Stimulated activated naive B cell treated with anti-CD40 and anti-IgM and Interleukin-4, amounts not matched to agents 10 μg/mL and 1 μg/mL and 100 μg/mL, for 72 hours (primary cell): ENCODE data around the gene NOX4.

Source experiments
- ATAC-seq, 2 donors: fragments of 150-1000 bp; cut with Tn5 transposase; replicated peaks; 2 replicates each; pipeline ENCODE4 v1.10.0; 2021; ENCODE audit warnings: moderate library complexity in 1 of 2
- DNase-seq: peaks from one replicate; pipeline ENCODE4 v3.0.0; 2021
- H3K27ac Mint-ChIP-seq: one replicate; pipeline ENCODE4 v1.8.0; 2022; ENCODE audit warnings: mild to moderate bottlenecking, mixed read lengths
- H3K27me3 Mint-ChIP-seq, 2 donors: one replicate each; pipeline ENCODE4 v1.8.0; 2022; ENCODE audit warnings: mixed read lengths in 2 of 2
- H3K36me3 Mint-ChIP-seq, 2 donors: one replicate each; pipeline ENCODE4 v1.8.0; 2022; ENCODE audit warnings: mixed read lengths in 2 of 2, mild to moderate bottlenecking in 1 of 2
- H3K4me1 Mint-ChIP-seq, 2 donors: one replicate each; pipeline ENCODE4 v1.8.0; 2022; ENCODE audit warnings: mixed read lengths in 2 of 2, mild to moderate bottlenecking in 1 of 2
- H3K4me3 Mint-ChIP-seq, 2 donors: one replicate each; pipeline ENCODE4 v1.8.0; 2022; ENCODE audit warnings: mild to moderate bottlenecking in 2 of 2, mixed read lengths in 2 of 2, moderate library complexity in 1 of 2
- H3K9me3 Mint-ChIP-seq, 2 donors: one replicate each; pipeline ENCODE4 v1.8.0; 2022; ENCODE audit warnings: mixed read lengths in 2 of 2, mild to moderate bottlenecking in 1 of 2

Gene NOX4

DNA sequence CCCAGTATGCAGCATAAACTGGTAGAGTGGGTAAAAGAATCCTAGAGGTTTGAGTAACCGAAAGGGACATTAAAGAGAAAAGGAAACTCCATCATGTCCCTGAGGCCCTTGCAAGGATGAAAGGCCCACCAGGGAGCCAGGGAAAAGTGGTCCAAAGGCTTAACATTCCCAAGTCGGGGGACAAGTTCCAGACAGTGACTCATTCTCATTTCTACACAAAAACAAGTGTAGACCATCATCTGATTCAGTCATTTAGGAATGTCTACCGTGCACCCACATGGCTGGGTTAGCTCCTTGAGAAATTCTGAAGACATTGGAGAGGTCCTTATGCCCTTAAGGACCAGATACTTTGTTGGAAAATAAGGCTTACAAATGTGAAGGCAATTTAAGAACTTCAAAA lies 4.8 kb upstream of the NOX4 start:
- Mint-ChIP-seq H3K4me1 (no peaks in the 10 kb centered on the region), H3K36me3 (no peaks in the 10 kb centered on the region), H3K9me3 (no peaks in the 10 kb centered on the region), H3K4me3 (no peak overlapping the region), H3K27me3 (peaks cover 7 to 8% of the 10 kb centered on the region in 2 donors), H3K27ac (no peak overlapping the region)
- DNase-seq, result no peak
- ATAC-seq, result no peak

DNA sequence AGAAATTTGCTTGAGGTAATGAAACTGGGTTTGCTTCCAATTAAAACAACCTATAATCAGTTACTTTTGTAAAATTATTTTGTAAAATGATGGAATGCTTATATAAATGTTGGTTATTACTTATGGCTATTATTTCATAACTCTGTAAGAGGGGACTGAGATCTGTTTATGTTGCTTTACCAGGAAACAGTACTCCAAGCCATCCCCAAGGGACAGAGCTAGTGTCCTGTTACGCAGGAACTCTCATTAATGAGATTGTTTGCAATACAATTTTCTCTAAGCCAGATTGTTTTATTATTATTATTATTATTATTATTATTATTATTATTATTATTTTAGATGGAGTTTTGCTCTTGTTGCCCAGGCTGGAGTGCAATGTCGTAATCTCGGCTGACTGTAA lies 2.3 kb upstream of the NOX4 start:
- H3K27me3 Mint-ChIP-seq, result peaks cover 13 to 21% of the 10 kb centered on the region in 2 donors
- H3K4me3 Mint-ChIP-seq, result no peak overlapping the region
- no peaks in the 10 kb centered on the region for H3K9me3 Mint-ChIP-seq
- no peak for DNase-seq
- no peaks in the 10 kb centered on the region for H3K36me3 Mint-ChIP-seq
- no peaks in the 10 kb centered on the region for H3K4me1 Mint-ChIP-seq
- ATAC-seq, result no peak
- no peak overlapping the region for H3K27ac Mint-ChIP-seq

DNA sequence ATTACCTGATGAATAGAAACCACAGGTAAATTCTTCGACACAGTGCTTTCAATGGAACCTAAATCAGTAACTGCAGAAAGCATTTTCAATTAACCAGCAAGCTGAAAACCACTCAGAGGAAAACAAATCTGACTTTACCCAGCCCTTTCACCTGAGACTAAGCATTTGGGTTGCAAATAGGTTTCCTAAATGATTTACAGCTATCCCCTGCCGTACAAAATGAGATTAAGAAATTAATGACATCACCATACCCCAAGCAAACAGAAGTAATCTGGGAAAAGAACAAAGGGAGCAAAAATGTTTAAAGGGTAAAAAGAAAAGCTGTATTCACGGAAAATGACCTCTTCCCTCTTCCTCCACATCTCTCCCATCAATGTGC lies 584 bp downstream of the NOX4 start:
- DNase-seq (no peak), ATAC-seq (no peak)
- H3K4me3 Mint-ChIP-seq, result no peak overlapping the region
- H3K4me1 Mint-ChIP-seq, result no peaks in the 10 kb centered on the region
- no peaks in the 10 kb centered on the region for H3K36me3 Mint-ChIP-seq
- peaks cover 13 to 21% of the 10 kb centered on the region in 2 donors for H3K27me3 Mint-ChIP-seq
- H3K27ac Mint-ChIP-seq, result no peak overlapping the region
- no peaks in the 10 kb centered on the region for H3K9me3 Mint-ChIP-seq

DNA sequence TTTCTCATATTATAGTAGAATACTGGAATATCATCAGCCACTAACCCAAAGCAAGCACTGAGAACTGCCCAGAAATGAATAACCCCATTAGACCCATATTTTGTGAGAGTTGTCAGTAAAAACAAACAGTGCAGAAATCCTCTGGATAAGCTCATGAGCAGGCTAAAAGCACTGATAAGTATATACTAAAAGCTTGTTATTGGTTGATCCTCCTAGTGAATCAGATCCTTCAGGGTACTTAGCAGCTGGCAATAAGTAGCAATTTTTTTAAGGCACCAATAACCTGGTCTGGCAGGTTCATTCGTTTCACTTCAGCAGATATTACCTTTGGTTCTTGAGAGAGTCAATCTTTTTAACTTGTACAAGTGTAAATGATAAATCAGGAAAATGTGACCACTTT lies 1.2 kb downstream of the NOX4 start:
- H3K9me3 Mint-ChIP-seq, result no peaks in the 10 kb centered on the region
- DNase-seq (no peak), ATAC-seq (no peak)
- no peak overlapping the region for H3K4me3 Mint-ChIP-seq
- H3K4me1 Mint-ChIP-seq, result no peaks in the 10 kb centered on the region
- no peaks in the 10 kb centered on the region for H3K36me3 Mint-ChIP-seq
- H3K27me3 Mint-ChIP-seq, result peaks cover 13 to 21% of the 10 kb centered on the region in 2 donors
- H3K27ac Mint-ChIP-seq, result no peak overlapping the region

DNA sequence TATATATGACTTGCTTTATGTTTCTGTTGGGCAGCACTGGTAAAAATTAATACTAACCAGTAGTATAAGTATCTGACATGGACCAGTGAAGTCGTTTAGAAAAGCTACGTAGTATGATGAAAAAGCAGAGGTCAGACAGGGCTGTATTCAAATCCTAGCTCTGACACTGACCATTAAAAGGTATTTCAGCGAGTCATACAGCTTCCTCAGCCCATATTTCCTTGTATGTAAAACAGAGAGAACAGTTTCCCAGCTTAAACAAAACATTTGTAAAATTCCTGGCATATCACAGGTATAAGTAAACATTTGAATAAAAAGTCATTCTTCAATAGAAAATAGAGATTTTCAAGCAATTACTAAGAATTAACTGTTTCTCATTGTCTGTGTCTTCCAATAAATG lies 4.2 kb downstream of the NOX4 start:
- DNase-seq, result no peak
- Mint-ChIP-seq H3K9me3 (no peaks in the 10 kb centered on the region), H3K36me3 (no peaks in the 10 kb centered on the region), H3K27me3 (peaks cover 12 to 21% of the 10 kb centered on the region in 2 donors), H3K27ac (no peak overlapping the region), H3K4me1 (no peaks in the 10 kb centered on the region), H3K4me3 (no peak overlapping the region)
- no peak for ATAC-seq

DNA sequence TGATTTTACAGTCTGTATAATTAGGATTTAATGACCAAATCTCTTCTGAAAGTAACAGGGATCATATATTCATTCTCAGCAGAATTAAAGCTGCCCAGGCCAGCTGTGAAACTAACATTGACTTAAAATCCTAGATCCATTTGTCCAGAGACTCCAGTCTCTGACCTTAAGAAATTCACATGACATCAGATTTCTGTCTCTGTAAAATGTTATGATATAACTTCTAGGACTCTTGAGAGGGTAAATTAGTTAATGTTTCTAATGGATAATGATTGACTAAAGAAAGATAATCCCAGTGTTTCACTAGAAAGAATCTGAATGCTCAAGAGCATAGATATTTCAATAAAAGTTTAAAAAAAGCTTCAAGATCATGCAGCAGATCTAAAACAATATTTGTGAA lies 6.3 kb downstream of the NOX4 start:
- no peaks in the 10 kb centered on the region for H3K4me1 Mint-ChIP-seq
- DNase-seq (no peak), ATAC-seq (no peak)
- no peak overlapping the region for H3K4me3 Mint-ChIP-seq
- peaks cover 4 to 5% of the 10 kb centered on the region in 2 donors for H3K27me3 Mint-ChIP-seq
- H3K36me3 Mint-ChIP-seq, result no peaks in the 10 kb centered on the region
- H3K27ac Mint-ChIP-seq, result no peak overlapping the region
- H3K9me3 Mint-ChIP-seq, result no peaks in the 10 kb centered on the region

DNA sequence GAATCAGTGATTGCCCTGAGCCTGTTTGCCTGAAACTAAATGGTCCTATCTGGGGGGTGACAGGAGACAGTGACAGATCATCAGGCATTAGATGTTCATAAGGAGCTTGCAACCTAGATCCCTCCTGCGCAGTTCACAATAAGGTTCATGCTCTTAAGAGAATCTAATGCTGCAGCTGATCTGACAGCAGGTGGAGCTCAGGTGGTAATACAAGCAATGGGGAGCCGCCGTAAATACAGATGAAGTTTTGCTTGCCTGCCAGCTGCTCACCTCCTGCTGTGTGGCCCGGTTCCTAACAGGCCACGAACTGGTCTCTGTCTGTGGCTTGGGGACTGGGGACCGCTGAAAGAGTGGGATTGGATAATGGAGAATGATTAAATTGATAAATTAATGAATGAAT lies 14.0 kb downstream of the NOX4 start:
- no peak overlapping the region for H3K4me3 Mint-ChIP-seq
- H3K4me1 Mint-ChIP-seq, result no peaks in the 10 kb centered on the region
- H3K27me3 Mint-ChIP-seq, result no peaks in the 10 kb centered on the region
- H3K27ac Mint-ChIP-seq, result no peak overlapping the region
- H3K36me3 Mint-ChIP-seq, result no peaks in the 10 kb centered on the region
- ATAC-seq, result no peak
- H3K9me3 Mint-ChIP-seq, result no peaks in the 10 kb centered on the region
- DNase-seq, result no peak

DNA sequence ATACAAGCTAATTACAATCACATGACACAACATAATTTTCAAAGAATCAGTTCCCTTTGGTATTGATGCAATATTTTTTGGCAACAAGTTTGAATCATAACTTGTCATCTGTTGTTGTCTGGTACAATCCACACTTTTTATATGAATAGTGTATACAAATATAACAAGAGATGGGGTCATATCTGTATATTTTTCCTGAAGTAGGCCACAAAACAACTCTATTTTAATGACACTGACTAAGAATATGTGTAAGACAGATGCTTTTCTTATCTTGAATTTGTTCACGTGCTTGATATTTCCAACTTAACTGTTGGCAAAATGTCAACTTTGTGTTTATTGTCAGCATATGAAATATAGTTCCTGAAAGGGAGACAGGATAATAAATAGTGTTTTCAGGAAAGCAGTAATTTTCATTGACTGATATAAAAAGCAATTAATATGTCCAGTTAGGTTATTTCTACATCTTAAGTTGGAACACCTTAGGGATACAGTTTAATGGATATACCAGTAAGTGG lies 27.9 kb downstream of the NOX4 start:
- no peak for DNase-seq
- H3K4me1 Mint-ChIP-seq, result no peaks in the 10 kb centered on the region

DNA sequence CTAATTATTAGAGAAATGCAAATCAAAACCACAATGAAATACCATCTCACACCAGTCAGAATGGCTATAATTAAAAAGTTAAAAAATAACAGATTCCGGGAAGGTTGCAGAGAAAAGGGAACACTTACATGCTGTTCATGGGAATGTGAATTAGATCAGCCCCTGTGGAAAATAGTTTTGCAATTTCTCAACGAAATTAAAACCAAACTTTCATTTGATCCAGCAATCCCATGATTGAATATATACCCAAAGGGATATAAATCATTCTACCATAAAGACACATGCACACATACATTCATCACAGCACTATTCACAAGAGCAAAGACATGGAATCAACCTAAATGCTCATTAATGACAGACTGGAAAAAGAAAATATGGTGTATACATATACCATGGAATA lies 32.5 kb downstream of the NOX4 start:
- Mint-ChIP-seq H3K4me3 (no peak overlapping the region), H3K27ac (no peak overlapping the region), H3K27me3 (no peaks in the 10 kb centered on the region), H3K4me1 (no peaks in the 10 kb centered on the region), H3K9me3 (peaks cover 3 to 14% of the 10 kb centered on the region in 2 donors), H3K36me3 (no peaks in the 10 kb centered on the region)
- DNase-seq, result no peak
- no peak for ATAC-seq

More for the DNA sequence above, 27.9 kb downstream of the NOX4 start:
- no peaks in the 10 kb centered on the region for H3K36me3 Mint-ChIP-seq
- no peaks in the 10 kb centered on the region for H3K27me3 Mint-ChIP-seq
- H3K27ac Mint-ChIP-seq, result no peak overlapping the region
- no peak for ATAC-seq
- no peak overlapping the region for H3K4me3 Mint-ChIP-seq
- peaks cover 0 to 5% of the 10 kb centered on the region in 2 donors for H3K9me3 Mint-ChIP-seq

DNA sequence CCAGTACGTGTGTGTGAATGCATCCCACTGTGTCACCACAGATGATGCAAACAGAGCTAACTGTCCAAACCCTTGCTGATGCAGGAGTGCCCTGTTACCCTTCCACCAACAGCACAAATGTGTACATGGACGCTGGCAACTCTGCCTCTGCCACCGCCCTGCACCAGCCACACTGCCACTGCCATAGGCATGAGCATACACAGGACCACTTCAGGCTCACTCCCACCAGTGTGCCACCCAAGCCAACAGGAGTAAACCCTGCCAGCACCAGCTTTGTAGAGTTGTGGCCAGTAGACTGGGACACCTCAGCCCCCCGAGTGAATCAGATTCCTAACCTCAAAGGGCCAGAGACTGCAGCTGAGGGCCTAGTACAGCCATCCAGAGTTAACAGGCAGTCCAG lies 34.0 kb downstream of the NOX4 start:
- DNase-seq (no peak), ATAC-seq (no peak)
- H3K36me3 Mint-ChIP-seq, result no peaks in the 10 kb centered on the region
- H3K9me3 Mint-ChIP-seq, result peaks cover 5 to 15% of the 10 kb centered on the region in 2 donors
- no peaks in the 10 kb centered on the region for H3K27me3 Mint-ChIP-seq
- H3K4me3 Mint-ChIP-seq, result no peak overlapping the region
- no peaks in the 10 kb centered on the region for H3K4me1 Mint-ChIP-seq
- no peak overlapping the region for H3K27ac Mint-ChIP-seq

DNA sequence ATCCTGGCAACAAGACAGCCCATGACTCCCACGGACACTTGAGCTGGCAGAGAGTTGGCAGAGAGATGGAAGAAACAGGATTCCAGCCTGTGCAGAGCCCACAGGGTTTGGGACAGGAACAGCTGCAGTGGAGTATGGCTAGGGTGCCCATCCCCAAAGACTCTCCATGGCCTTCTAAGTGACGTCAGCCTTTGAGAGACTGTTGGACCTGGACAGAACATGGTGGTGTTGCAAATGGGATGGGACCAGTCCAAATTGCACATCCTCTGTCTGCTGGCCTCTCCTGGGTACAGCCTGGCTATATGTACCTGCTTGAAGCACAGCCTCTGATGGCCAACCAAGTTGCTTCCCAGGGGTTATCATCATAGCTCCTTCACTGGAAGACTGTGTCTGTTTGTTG lies 34.5 kb downstream of the NOX4 start:
- DNase-seq, result no peak

DNA sequence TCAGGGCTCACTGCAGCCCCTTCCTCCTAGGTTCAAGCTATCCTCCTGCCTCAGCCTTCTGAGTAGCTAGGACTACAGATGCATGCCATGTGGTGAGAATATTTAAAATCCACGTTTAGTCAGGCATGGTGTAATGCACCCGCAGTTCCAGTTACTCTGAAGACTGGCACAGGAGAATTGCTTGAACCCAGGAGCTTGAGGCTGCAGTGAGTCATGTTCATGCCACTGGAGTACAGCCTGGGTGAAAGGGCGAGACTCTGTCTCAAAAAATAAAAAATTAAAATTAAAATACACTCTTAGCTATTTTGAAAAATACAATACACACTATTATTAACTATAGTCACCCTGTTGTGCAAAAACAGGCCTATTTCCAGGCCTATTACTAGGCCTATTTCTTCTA lies 38.4 kb downstream of the NOX4 start:
- H3K27ac Mint-ChIP-seq, result no peak overlapping the region
- H3K27me3 Mint-ChIP-seq, result no peaks in the 10 kb centered on the region
- no peaks in the 10 kb centered on the region for H3K36me3 Mint-ChIP-seq
- H3K4me1 Mint-ChIP-seq, result no peaks in the 10 kb centered on the region
- DNase-seq (no peak), ATAC-seq (no peak)
- H3K4me3 Mint-ChIP-seq, result no peak overlapping the region
- peaks cover 5 to 10% of the 10 kb centered on the region in 2 donors for H3K9me3 Mint-ChIP-seq

More for the DNA sequence above, 34.5 kb downstream of the NOX4 start:
- H3K27me3 Mint-ChIP-seq, result no peaks in the 10 kb centered on the region
- no peaks in the 10 kb centered on the region for H3K36me3 Mint-ChIP-seq
- no peak for ATAC-seq
- no peaks in the 10 kb centered on the region for H3K4me1 Mint-ChIP-seq
- no peak overlapping the region for H3K4me3 Mint-ChIP-seq
- H3K9me3 Mint-ChIP-seq, result peaks cover 5 to 15% of the 10 kb centered on the region in 2 donors
- H3K27ac Mint-ChIP-seq, result no peak overlapping the region

DNA sequence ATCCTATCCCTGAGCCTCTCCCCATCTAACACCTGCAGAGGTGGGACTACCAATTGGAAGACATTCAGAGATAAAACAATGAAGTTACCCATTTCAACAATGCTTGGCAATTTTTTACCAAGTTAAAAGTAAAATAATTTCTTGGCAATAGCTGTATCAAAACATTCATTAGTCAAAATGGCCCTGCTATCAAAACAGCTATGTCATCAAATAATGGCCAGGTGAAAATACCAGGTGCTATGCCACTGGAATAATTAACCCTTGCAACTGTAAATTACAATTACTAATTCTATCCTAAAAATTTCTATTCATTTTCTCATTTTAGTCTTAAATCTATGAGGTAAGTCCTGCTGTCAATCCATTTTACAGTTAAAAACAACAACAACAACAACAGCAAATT lies 43.3 kb downstream of the NOX4 start:
- no peak for ATAC-seq
- H3K36me3 Mint-ChIP-seq, result no peaks in the 10 kb centered on the region

DNA sequence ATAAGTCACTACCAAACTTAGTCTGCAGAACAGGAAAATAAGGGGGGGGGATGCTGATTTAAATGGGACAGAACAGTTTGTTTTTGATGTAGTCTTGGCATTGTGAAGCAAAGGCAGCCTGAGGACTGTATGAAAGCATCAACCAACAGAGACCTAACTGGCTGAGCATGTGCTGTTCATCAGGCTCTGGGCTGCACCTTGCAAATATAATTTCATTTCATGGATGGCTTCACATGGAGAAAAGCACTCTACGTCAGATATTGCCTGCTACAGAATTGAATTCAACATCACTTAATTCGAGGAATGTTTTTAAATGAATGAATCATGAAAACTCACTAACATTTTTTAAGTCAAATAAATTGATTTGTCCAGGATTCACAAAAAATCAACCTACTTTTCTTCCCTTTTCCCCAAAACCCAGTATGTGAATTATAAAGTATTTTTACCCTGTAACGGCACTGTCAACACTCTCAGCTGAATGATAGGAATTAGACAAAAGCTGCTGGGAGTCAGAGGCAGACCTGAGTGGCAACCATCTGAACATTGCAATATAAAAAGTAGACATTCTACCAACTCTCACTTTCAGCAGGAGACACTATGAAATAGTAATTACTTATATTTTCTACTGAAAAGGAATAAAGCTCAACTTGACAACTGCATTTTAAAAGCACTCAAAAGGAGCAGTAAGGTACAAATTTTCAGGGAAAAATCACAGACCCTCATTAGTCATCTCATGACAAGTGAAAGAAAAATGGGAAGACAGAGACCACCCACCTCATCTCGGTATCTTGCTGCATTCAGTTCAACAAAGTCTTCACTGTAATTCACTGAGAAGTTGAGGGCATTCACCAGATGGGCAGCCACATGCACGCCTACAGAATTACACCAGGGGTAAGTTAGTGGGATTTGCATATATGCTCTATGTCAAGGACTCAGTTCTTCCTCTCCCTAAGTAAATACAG lies 47.5 kb downstream of the NOX4 start:
- no peaks in the 10 kb centered on the region for H3K36me3 Mint-ChIP-seq
- no peak overlapping the region for H3K27ac Mint-ChIP-seq
- ATAC-seq (no peak), DNase-seq (no peak)
- H3K4me3 Mint-ChIP-seq, result no peak overlapping the region
- H3K4me1 Mint-ChIP-seq, result no peaks in the 10 kb centered on the region
- H3K9me3 Mint-ChIP-seq, result peaks cover 0 to 5% of the 10 kb centered on the region in 2 donors
- no peaks in the 10 kb centered on the region for H3K27me3 Mint-ChIP-seq

More for the DNA sequence above, 43.3 kb downstream of the NOX4 start:
- DNase-seq, result no peak
- Mint-ChIP-seq H3K9me3 (peaks cover 0 to 5% of the 10 kb centered on the region in 2 donors), H3K27ac (no peak overlapping the region), H3K27me3 (no peaks in the 10 kb centered on the region), H3K4me1 (no peaks in the 10 kb centered on the region), H3K4me3 (no peak overlapping the region)

DNA sequence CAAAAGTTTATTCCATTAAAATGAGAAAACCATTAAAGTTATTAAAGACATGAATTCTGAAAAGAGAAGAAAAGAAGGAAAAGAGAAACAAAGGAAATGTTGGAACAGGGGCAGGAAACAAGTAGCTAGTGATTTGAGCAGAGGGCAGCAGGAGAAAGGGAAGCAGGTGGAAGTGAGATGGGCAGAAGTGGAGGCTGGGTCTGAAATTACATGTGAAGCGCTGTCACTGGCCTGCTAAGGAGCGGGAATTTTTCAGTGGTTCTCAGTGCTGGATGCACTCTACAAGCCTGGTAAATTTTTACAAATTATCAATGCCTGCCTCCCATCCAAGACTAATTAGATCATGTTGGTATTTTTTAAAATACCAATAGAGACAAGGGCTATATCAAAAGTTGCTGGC lies 48.4 kb downstream of the NOX4 start:
- Mint-ChIP-seq H3K36me3 (no peaks in the 10 kb centered on the region), H3K27me3 (no peaks in the 10 kb centered on the region), H3K9me3 (peaks cover 0 to 5% of the 10 kb centered on the region in 2 donors)

More for the DNA sequence above, 48.4 kb downstream of the NOX4 start:
- no peaks in the 10 kb centered on the region for H3K4me1 Mint-ChIP-seq
- no peak for DNase-seq
- no peak overlapping the region for H3K27ac Mint-ChIP-seq
- ATAC-seq, result no peak
- no peak overlapping the region for H3K4me3 Mint-ChIP-seq
